A673 (cell line): Measurements from ENCODE around the gene GAST. TPM values are rescaled to one million over a fixed set of nuclear protein-coding genes. Genes with fewer than 3 reads are reported as not detected.

ENCODE experiments used
- BruUV-seq: library from RNA; stranded (reverse); fragments of 400-500 nt; replicated peaks from 2 replicates; lab custom pipeline; 2021; lab: Mats Ljungman, UMichigan
- CTCF ChIA-PET: fragments of 300-600 bp; sonication (Branson Sonifier 250); formaldehyde crosslinking; loops from one replicate; lab custom pipeline; 2022; ENCODE audit warnings: antibody characterized with exemption; lab: Charles Lee
- POLR2A ChIA-PET: fragments of 300-600 bp; sonication (Branson Sonifier 250); formaldehyde crosslinking; loops from one replicate; lab custom pipeline; 2022; ENCODE audit warnings: antibody characterized with exemption; ENCODE audit not compliant: low non-redundant PET; lab: Charles Lee
- DNase-seq: peaks from one replicate; pipeline ENCODE4 v3.0.0-alpha.2; 2015; ENCODE audit warnings: low spot score
- H3K27ac ChIP-seq: fragments of 200-600 bp; sonication (generic); 2 replicates; pipeline ENCODE4 v1.5.1; 2016; ENCODE audit warnings: mixed run types, low read depth, mild to moderate bottlenecking, mixed read lengths, antibody characterized with exemption, low read length; ENCODE audit not compliant: poor library complexity, severe bottlenecking
- H3K27me3 ChIP-seq: fragments of 200-600 bp; sonication (generic); replicated peaks from 2 replicates; pipeline ENCODE4 v1.6.1; 2017; ENCODE audit warnings: mixed run types, low read depth, mild to moderate bottlenecking, mixed read lengths, antibody characterized with exemption, low read length; ENCODE audit not compliant: insufficient read depth, poor library complexity
- H3K36me3 ChIP-seq: fragments of 200-600 bp; sonication (generic); 2 replicates; pipeline ENCODE4 v1.6.1; 2016; ENCODE audit warnings: mixed run types, mild to moderate bottlenecking, mixed read lengths, antibody characterized with exemption, low read length; ENCODE audit not compliant: insufficient read depth, poor library complexity, severe bottlenecking
- H3K4me1 ChIP-seq: fragments of 200-600 bp; sonication (generic); 2 replicates; pipeline ENCODE4 v1.6.1; 2017; ENCODE audit warnings: mixed run types, mild to moderate bottlenecking, mixed read lengths, antibody characterized with exemption, low read length; ENCODE audit not compliant: insufficient read depth, poor library complexity, severe bottlenecking
- H3K4me3 ChIP-seq: fragments of 200-600 bp; sonication (generic); 2 replicates; pipeline ENCODE4 v1.5.1; 2016; ENCODE audit warnings: low read depth, mixed run types, mild to moderate bottlenecking, mixed read lengths, low read length; ENCODE audit not compliant: poor library complexity, severe bottlenecking
- H3K9me3 ChIP-seq: fragments of 200-600 bp; sonication (generic); 2 replicates; pipeline ENCODE4 v1.6.1; 2016; ENCODE audit warnings: mixed run types, low read depth, mild to moderate bottlenecking, mixed read lengths, antibody characterized with exemption, low read length; ENCODE audit not compliant: poor library complexity, severe bottlenecking
- EZH2 ChIP-seq: fragments of 200-600 bp; sonication (generic); IDR thresholded peaks from 2 replicates; pipeline ENCODE4 v1.6.1; 2017; ENCODE audit warnings: borderline replicate concordance, low read depth, mild to moderate bottlenecking, mixed read lengths, antibody characterized with exemption, low read length; ENCODE audit not compliant: poor library complexity, severe bottlenecking
- intact Hi-C: fragments of 100-400 bp; cut with micrococcal nuclease; formaldehyde crosslinking; loops from one replicate; pipeline ENCODE4 v1.10.0; 2022; ENCODE audit not compliant: unreplicated experiment
- total RNA-seq: library from RNA; stranded (reverse); gene quantifications from 2 replicates; pipeline ENCODE4 v1.2.3, GENCODE V29; 2021
- TF ChIP-seq, protein P1 (sequence below): fragments of 300-800, 200-600 bp; sonication (generic); conservative IDR thresholded peaks from 2 replicates; pipeline ENCODE4 v1.5.1; 2017; ENCODE audit warnings: low read depth, mild to moderate bottlenecking, antibody characterized with exemption, low read length, moderate library complexity, mixed read lengths

GAST gene
- total RNA-seq, 1 experiment from 2014 or later = not detected

DNA sequence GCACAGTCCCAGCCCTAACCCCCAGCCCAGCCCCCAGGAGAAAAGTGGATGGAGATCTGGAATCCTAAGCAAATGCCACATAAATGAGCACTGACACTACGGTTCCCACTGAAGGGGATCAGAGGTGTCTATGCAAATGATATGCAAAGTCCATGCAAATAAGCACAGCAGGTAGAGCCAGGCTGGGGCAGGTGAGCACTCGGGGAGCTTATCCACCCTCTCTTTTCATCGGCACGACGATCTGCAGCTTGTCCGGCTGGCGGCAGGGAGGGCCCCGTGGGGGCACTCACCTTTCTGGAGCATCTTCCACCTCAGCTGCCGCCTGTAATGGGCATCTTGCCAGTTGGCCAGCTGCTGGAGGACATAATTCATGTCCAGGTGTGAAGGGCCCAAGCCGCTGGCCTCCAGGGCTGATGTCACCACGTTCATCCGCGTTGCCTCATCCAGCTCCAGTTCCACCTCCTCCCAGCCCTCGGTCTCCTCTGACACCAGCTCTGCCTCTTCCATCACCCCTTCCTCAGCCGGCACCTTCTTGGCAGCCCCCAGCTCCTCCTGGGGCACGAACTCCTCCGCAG lies 12.4 kb downstream of the GAST start:
- no peak for DNase-seq
- H3K27me3 ChIP-seq = no peaks in the 10 kb centered on the region
- BruUV-seq = no TSS peak
- ChIA-PET POLR2A (no interaction called here), CTCF (no interaction called here)
- no peak for TF ChIP-seq EZH2
- TF ChIP-seq, protein P1, sequence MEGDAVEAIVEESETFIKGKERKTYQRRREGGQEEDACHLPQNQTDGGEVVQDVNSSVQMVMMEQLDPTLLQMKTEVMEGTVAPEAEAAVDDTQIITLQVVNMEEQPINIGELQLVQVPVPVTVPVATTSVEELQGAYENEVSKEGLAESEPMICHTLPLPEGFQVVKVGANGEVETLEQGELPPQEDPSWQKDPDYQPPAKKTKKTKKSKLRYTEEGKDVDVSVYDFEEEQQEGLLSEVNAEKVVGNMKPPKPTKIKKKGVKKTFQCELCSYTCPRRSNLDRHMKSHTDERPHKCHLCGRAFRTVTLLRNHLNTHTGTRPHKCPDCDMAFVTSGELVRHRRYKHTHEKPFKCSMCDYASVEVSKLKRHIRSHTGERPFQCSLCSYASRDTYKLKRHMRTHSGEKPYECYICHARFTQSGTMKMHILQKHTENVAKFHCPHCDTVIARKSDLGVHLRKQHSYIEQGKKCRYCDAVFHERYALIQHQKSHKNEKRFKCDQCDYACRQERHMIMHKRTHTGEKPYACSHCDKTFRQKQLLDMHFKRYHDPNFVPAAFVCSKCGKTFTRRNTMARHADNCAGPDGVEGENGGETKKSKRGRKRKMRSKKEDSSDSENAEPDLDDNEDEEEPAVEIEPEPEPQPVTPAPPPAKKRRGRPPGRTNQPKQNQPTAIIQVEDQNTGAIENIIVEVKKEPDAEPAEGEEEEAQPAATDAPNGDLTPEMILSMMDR = no peak
- no peak overlapping the region for H3K27ac ChIP-seq
- intact Hi-C loops = no loop called here
- no peaks in the 10 kb centered on the region for H3K36me3 ChIP-seq
- no peak overlapping the region for H3K4me3 ChIP-seq
- no peaks in the 10 kb centered on the region for H3K9me3 ChIP-seq
- H3K4me1 ChIP-seq = no peaks in the 10 kb centered on the region

DNA sequence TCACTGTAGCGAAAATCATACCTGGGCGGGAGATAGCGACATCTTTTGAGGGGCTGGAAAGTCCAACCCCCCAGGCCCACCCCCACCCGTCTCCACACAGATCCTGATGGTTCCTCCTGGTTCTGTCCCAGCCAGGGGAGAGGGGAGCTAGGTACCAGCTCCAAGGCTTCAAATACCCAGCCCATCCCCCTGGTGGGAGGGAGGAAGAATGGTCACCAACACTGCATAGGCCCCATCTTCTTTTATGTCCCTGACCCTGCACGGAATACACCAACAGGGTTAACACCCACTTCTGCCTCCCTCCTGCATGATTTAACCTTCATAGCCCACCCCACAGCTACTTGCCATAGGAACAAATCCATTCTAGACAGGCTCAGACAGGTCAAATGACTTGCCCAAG lies 13.0 kb downstream of the GAST start:
- POLR2A ChIA-PET = no interaction called here
- CTCF ChIA-PET = no interaction called here

DNA sequence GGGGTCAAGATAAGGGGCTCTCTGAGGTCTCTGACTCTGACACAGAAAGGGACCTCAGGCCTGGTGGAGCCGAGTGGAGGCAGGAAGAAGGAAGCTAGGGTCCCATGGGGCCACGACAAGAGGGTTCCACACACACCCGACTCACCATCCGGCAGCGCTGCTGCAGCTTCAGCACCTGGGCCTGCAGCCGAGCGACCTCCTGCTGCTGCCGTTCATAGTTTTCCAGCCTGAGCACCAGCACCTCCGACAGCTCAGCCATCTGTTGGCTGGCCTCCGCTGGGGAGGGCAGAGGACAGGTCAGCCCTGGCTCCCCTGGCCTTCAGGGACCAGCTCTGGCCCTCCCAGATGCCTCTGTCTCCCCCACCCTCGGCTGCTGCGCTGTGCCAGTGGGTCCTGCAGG lies 15.9 kb downstream of the GAST start:
- Histone ChIP-seq H3K27me3 (no peaks in the 10 kb centered on the region), H3K4me1 (no peaks in the 10 kb centered on the region), H3K9me3 (no peaks in the 10 kb centered on the region), H3K27ac (no peak overlapping the region), H3K4me3 (no peak overlapping the region), H3K36me3 (no peaks in the 10 kb centered on the region)
- TF ChIP-seq, protein P1 = no peak
- TF ChIP-seq EZH2 = no peak
- no peak for DNase-seq
- ChIA-PET CTCF (no interaction called here), POLR2A (no interaction called here)
- BruUV-seq = no TSS peak
- intact Hi-C loops = no loop called here

More for the DNA sequence above, 13.0 kb downstream of the GAST start:
- no peak for TF ChIP-seq EZH2
- TF ChIP-seq, protein P1 = no peak
- intact Hi-C loops = no loop called here
- Histone ChIP-seq H3K4me3 (no peak overlapping the region), H3K27ac (no peak overlapping the region), H3K4me1 (no peaks in the 10 kb centered on the region), H3K27me3 (no peaks in the 10 kb centered on the region), H3K9me3 (no peaks in the 10 kb centered on the region), H3K36me3 (no peaks in the 10 kb centered on the region)
- no peak for DNase-seq
- no TSS peak for BruUV-seq
